ENCODE results near the gene G2E3.
"Not testable (repeated sequence)": the region's sequence is repeated elsewhere in the genome, so short reads cannot be mapped to it uniquely, and the experiment has no call there.

G2E3 gene

DNA sequence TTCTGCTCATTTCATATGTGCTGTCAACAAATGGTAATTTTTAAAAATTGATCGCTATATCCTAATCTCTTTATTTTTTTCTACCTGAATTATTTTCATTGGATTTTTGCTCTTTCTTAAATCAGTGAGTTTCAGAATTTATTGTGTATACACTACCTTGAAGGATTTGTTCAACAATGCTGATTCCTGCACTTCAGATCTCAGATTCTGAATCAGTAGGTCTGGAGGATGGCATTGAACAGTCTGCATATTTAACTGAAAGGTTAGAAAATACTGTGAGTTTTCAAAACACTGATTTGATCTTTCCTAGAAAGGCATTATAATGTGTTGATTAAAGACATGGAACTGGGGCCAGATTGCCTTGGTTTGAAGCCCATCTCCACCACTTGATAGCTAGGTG, 1.6 kb downstream of the G2E3 start:
- no peak for DNase-seq (ENCODE audit: low read depth in 2 of 2)

DNA sequence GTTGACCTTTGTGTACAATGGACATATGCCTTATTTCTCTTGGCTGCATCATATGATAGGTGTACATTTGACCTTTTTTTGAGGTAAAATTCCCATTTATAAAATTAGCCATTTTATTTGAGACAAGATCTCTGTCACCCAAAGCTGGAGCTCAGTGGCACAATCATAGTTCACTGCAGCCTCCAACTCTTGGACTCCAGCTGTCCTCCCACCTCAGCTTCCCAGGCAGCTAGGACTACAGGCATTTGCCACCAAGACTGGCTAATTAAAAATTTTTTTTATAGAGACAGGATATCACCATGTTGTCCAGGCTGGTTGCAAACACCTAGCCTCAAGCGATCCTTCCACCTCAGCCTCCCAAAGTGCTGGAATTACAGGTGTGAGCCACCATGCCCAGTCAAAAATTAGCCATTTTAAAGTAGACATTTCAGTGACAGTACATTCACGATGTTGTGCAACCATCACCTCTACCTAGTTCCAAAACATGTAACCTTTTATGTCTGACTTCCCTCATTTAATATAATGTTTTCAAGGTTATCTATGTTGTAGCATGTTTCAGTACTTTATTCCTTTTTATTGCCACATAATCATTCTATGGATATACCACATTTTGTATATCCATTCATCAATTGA, 5.4 kb downstream of the G2E3 start:
- DNase-seq (ENCODE audit: low read depth in 2 of 2) = no peak

DNA sequence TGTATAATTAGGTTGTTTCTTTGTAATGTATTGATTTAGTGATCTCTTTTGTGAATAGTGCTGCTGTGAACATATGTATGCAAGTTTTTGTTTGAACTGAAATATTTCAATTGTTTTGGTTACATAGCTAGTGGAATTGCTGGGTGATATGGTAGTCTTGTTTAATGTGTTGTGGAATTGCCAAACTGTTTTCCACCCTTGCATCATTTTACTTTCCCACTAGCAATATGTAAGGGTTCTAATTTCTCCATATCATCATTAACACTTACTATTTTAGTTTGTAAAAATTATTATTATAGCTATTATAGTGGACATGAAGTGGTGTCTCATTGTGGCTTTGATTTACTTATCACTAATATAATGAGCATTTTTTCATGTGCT, 5.9 kb downstream of the G2E3 start:
- DNase-seq (ENCODE audit: low read depth in 2 of 2) = no peak

DNA sequence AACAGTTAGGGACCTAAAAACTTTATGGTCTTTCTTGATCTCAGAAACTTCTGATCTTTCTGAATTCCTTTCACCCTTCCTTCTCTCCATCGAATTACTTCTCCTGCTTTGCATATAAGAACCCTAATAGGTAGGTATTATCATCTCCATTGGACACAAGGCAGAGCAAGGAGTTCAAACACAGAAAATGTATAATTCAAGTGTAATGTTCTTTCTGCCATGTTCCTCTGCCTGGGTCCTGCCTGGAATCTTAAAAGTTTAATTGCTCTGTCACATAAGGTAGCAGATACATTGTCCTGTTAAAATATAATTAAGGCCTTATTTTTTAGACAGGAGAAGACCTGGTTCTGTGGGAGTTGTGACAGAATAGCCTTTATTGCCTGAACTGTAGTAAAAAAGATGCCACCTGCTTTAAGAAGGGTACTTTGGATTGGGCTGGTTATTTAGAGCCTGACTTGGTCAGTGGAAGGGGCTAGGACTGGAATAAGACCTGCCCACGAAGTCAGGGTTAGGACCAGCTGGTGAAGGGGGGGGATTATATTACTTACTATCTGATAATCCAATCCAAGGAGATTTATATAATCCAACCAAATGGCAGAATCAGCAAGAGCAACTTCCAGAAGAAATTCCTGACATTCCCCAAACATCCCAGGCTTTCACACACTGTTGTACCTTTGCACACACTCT, 10.4 kb downstream of the G2E3 start:
- no peak for DNase-seq (ENCODE audit: low read depth in 2 of 2)

DNA sequence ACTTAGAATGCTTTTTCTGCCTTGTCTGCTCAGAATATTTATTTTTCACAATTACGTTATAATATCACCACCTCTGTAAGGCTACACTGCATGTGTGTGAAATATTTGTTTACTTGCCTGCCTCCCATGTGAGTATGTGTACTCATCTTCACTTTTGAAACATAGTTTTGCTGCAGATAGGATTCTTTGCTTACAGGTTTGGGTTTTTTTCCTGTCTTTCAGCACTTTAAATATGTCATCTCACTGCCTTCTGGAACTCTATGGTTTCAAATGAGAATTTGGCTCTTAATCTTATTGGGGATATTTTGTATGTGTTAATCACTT, 10.9 kb downstream of the G2E3 start:
- DNase-seq (ENCODE audit: low read depth in 2 of 2) = no peak

DNA sequence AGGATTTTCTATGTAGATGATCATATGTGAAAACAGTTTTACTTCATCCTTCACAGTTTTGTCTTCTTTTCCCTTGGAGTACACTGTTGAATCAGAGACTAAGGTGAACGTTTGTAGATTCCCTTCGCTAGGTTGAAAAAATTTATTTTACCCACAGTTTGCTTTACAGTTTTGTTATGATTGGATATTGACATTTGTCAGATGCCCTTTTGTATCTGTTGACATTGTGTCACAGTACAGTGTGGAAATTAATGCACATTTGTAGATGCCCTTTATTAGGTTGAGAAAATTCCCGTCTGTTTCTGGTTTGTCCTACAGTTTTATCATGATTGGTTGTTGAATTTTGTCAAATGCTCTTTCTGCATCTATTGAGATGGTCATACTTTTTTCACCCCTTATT, 13.3 kb downstream of the G2E3 start:
- no peak for DNase-seq (ENCODE audit: low read depth in 2 of 2)

DNA sequence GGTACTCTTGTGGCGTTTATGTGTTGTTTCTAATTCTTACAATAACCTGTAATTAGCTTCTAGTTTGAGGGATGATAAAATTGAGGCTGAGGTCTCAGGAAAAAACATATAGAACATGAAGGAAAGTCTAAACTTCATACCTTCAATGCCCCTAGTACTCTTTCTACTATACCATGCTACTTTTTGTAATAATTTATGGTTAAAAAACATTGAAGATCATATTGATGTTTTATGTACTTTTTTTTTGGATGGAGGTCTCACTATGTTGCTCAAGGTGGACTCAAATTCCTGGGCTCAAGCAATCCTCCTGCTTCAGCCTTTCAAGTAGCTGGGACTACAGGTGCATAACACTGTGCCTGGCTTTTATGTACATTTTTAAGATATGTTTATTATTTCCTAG, 13.8 kb downstream of the G2E3 start:
- DNase-seq (ENCODE audit: low read depth in 2 of 2) = no peak

DNA sequence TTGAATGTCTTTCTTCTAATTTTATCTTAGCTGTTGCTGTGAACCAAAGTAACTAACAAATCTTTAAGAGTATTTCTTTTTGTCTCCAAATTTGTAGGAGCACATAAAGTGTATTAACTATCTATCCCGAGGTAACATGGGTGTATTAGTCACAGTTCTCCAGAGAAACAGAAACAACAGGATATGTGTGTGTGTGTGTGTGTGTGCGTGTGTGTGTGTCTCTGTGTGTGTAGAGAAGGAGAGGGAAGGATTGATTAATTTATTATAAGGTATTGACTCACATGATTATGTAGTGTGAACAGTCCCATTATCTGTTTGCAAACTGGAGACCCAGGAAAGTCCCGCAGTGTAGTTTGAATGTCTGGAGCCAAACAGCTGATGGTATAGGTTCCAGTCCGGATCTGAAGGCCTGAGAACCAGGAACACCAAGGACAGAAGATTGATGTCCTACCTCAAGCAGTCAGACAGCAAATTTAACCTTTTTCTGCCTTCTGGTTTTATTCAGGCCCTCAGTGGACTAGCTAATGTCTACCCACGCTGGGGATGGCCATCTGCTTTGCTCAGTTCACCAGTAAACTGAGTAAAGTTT, 14.4 kb downstream of the G2E3 start:
- DNase-seq (ENCODE audit: low read depth in 2 of 2) = no peak

DNA sequence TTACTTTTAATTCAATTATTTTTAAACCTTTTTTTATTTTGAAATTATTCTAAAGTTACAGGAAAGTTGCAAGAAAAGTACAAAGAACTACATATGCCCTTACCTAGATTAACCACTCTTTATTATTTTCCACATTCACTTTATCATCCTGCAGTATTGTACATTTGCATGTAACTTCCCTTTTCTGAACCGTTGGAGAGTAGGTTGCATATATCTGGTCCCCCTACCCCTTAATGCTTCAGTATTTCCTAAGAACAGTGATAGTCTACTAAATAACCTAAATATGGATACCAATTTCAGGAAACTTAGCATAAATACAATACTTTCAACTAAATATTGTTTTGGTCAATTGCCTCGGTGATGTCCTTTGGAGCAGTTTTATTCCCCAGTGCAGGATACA, 15.0 kb downstream of the G2E3 start:
- no peak for DNase-seq (ENCODE audit: low read depth in 2 of 2)

DNA sequence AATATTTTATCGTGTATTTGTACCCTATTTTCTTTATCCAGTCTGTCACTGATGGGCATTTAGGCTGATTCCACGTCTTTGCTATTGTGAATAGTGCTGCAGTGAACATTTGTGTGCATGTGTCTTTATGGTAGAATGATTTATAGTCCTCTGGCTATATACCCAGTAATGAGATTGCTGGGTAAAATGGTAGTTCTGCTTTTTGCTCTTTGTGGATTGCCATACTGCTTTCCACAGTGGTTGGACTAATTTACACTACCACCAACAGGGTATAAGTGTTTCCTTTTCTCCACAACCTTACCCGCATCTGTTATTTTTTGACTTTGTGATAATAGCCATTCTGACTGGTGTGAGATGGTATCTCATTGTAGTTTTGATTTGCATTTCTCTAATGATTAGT, 15.8 kb downstream of the G2E3 start:
- DNase-seq (ENCODE audit: low read depth in 2 of 2) = not testable (repeated sequence)

DNA sequence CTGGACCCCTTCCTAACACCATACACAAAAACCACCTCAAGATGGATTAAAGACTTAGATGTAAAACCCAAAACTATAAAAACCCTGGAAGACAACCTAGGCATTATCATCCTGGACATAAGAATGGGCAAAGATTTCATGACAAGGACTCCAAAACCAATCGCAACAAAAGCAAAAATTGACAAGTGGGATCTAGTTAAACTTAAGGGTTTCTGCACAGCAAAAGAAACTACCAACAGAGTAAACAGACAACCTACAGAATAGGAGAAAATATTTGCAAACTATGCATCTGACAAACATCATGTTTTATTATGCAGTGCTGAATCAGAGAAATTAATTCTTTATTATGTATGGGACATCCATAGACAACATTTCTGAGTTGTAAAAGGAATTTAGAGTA, 17.4 kb downstream of the G2E3 start:
- DNase-seq (ENCODE audit: low read depth in 2 of 2) = not testable (repeated sequence)

DNA sequence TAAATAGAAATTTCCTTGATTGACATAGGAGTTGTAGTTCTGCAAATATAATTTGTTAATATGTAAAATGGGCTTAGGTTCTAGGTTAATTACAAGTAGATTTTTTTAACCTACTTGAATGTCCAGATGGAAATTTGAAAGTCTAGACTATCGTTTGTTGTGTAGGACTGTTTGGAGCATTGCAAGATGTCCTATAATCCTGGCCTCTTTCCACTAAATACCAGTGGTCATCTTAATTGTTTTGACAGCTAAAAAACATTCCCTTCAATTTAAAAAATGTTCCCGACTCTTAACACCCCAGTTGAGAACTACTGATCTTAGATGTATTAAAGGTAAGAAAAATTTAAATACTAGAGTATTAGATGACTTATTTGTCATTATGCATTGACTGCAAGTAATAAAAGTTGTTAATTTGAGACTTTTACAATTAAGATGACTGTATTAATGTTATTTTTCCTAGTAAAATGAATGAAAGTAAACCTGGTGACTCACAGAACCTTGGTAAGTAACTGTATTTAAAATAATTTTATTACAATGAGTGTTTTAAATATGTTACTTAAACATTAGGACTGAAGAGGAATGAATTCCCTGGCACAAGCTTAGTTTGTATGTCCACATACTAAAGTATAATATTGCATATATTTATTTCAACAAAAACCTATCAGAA, 21.8 kb downstream of the G2E3 start:
- DNase-seq (ENCODE audit: low read depth in 2 of 2) = no peak

DNA sequence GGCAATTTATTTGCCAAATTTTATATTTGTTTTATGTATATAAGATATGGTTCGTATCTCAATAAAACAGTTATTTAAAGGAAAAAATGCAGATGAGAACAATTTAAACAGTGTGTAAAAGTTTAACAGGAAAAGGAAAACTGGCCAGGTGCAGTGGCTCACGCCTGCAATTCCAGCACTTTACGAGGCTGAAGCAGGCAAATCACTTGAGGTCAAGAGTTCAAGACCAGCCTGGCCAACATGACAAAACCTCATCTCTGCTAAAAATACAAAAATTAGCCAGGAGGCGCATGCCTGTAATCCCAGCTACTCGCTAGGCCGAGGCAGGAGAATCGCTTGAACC, 22.3 kb downstream of the G2E3 start:
- DNase-seq (ENCODE audit: low read depth in 2 of 2) = no peak

DNA sequence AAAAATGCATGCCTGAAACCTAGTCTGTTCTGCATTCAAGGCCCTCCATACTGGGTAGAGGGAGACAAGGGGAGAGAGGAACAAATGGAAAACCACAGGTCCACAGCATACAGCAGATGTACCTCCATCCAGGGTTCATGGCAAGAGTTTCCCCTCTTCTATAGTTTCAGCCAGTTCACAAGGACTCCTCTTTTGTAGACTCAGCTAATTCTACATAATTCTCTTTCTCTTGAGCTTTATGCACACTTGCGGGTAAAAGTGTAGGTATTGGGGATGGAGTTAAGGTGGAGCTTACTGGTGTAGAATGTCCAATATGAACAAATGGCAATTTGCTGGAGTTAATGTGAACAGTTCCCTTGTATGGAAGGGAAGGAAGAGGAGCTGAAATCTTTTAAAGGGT, 23.4 kb downstream of the G2E3 start:
- DNase-seq (ENCODE audit: low read depth in 2 of 2) = no peak

DNA sequence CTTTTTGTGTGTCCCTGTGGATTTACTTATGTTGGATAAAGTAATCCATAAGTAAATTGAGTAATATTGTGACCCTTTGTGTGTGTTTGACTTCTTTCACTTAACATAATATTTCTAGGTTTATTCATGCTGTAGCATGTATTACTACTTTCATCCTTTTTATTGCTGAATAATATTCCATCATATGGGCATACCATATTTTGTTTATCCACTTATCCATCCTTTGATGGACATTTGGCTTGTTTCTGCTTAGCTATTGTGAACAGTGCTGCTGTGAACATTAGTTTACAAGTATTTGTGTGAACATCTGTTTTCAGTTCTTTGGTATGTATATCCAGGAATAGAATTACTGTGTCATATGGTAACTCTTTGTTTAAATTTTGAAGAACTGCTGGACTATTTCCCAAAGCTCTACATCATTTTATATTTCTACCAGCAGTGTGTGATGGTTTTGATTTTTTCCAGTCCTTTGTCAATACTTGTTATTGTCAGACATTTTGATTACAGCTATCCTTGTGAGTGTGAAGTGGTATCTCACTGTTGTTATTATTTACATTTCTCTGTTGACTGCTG, 25.2 kb downstream of the G2E3 start:
- no peak for DNase-seq (ENCODE audit: low read depth in 2 of 2)

DNA sequence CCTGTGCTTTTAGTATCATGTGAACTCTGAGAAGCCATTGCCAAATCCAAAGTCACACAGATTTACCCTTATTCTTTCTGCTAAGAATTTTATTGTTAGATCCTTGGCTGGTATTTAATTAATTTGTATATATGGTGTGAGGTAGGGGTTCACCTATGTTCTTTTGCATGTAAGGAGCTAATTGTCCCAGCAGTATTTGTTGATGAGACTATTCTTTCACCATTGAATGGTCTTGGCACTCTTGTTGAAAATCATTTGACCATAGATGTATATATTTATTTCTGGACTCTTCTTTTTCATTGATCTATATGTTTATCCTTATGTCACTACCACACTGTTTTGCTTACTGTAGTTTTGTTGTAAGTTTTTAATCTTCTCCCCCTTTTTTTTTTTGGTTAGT, 26.2 kb downstream of the G2E3 start:
- no peak for DNase-seq (ENCODE audit: low read depth in 2 of 2)

DNA sequence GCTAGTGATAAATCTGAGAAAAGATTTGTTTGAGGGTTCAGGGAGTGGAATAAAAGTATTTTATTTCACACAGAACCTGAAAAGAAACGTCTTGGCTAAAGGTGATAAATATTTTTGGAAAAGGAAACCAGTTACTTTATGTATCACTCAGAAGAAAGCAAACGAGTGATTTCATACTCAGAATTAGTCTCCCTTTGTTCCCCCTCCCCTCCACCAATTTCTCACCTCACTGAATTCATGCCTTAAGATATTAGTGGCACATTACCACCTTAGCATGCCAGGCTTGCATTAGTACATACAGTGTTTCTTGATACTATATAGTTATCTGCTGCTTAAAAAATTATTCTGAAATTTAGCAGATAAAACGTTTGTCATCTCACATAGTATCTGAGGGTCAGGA, 28.2 kb downstream of the G2E3 start:
- DNase-seq (ENCODE audit: low read depth in 2 of 2) = no peak

DNA sequence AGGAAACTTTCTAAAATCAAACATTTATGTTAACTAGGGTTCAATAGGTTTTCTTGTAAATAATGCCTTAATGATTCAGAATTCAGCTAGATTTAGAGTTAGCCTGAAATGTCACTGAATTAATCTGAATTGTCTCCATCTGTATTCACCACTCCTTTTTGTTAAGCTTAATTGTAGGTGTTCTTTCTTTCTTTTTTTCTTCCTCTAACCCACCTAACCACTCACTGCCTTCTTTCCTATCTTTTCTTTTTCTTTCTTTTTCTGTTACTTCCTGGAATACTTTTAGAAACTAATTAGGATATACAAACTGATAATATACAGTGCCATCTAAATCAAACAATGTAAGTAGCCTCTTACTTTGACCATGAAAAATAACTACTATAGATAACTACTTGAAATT, 29.9 kb downstream of the G2E3 start:
- DNase-seq (ENCODE audit: low read depth in 2 of 2) = no peak

DNA sequence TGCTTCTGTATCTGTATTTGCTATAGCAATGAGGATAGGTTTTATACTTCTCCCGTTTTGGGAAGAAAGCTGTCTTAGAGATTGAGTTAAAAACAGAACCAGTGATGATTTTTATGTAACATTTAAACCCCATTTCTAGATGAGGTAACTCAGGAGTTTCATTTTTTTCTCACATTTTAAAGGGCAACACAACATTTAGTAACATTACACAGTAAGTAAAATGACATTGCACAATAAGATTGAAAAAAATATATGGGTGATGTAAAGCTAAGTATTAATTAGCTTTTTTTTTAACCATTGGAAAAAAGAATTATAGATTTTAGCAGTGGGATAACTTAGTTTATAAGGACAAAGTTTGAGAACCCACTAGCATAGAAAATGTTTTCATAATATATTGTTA, 38.0 kb downstream of the G2E3 start:
- DNase-seq (ENCODE audit: low read depth in 2 of 2) = no peak

DNA sequence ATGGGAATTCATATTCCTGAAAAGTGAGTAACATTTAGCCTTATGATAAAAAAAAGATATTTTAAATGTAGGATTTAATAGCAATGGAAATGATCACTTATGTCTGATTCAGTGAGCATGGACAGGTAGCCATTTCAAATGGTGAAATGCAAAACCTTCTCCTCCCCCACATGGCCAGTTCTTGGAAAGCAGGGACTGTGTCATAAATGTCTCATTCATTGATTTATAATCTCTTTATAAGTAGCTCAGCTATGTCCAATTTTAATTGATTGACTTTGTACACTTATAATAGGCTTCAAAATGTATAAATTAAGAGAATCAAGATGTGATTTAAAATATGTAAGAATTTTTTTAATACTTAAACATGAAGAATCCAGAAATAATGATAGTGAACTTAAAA, 38.5 kb downstream of the G2E3 start:
- no peak for DNase-seq (ENCODE audit: low read depth in 2 of 2)

DNA sequence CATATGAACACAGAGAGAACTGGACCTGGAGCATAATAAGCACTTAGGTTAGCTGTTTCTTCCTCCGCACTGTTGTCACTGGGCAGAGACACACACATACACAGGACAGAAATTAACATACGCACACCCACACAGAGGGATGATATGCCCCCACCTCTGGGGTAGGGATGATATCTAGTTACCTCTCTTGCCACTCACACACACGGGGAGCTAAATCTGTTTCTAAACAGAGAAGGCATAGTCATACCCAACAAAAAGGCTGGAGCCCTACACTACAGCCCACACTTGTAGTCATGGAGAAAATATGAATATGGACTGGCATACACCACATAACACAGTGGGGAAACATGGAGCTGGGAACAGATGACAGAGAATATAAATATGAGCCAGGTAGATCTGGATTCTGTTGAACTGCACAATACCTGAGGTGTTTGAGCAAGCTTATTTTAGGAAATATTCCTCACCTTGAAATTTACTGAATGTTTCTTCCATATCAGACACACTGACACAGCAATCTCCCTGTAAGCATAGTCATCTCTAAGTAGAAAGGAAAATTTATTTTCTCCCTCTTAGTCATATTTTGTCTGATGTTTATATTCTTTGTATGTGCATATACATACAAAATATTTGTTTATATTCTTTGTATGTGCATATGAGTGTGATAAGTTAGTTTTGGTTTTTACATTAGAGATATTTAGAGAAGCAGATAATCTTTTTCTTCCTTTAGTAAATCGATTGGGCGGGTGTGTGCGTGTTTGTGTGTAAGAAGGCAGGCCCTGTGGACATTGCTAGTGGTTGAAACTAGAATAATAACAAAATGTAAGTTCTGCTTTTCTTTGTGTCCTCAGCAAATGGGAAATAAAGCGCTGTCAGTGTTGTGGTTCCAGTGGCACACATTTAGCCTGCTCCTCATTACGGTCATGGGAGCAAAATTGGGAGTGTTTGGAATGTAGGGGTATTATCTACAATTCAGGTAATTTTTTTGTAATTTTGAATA, 42.3 kb downstream of the G2E3 start:
- DNase-seq (ENCODE audit: low read depth in 2 of 2) = no peak

DNA sequence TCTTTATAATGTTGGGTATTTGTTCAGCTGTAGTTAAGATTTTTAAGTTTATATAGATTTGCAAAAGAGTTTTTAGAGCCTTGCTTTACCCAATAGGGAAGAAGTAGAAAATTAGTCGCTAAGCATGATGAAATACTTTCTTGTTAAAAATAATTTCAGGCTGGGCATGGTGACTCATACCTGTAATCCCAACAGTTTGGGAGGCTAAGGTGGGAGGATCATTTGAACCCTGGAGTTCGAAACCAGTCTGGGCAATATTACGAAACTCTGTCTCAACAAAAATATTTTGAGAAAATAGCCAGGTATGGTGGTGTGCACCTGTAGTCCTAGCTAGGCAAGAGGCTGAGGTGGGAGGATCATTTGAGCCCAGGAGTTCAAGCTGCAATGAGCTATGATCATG, 44.4 kb downstream of the G2E3 start:
- DNase-seq (ENCODE audit: low read depth in 2 of 2) = no peak
